HG03103 (cell line): Measurements from ENCODE around the gene VWA8.

Experiments used
- ATAC-seq: cut with Tn5 transposase; IDR thresholded peaks from one replicate; pipeline ENCODE4 v1.9.1; 2021; ENCODE audit warnings: low read depth; ENCODE audit not compliant: unreplicated experiment

Gene VWA8

DNA sequence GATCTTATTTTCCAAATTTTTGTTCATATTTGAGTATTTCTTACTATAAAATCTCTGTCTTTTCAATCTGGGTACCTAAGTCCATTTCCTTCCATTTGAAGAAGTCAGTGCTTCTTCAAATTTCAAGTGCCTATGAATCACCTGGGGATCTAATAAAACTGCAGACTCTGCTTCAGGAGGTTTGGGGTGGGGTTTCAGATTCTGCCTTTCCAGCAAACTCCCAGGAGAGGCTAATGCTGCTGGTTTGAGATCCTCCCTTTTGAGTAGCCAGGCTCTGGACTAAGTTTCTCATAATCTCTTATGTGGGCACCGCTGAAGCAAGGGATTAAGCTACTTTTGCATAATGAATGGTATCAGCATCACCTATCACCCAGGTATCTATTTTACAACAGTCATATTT lies 261.1 kb downstream of the VWA8 start:
- ATAC-seq, result no peak

DNA sequence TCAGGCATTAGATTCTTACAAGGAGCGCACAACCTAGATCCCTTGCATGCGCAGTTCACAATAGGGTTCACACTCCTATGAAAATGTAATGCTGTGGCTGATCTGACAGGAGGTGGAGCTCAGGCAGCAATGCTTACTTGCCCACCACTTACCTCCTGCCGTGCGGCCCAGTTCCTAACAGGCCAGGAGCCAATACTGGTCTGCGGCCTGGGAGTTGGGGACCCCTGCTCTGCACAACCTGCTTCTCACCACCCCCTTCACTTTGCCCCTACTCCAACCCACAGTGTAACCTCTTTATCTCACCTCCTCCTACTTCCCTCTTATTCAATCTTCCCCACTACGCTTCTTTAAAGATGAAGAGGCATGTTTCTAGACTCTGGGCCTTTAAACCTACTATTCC lies 263.3 kb downstream of the VWA8 start:
- no peak for ATAC-seq

DNA sequence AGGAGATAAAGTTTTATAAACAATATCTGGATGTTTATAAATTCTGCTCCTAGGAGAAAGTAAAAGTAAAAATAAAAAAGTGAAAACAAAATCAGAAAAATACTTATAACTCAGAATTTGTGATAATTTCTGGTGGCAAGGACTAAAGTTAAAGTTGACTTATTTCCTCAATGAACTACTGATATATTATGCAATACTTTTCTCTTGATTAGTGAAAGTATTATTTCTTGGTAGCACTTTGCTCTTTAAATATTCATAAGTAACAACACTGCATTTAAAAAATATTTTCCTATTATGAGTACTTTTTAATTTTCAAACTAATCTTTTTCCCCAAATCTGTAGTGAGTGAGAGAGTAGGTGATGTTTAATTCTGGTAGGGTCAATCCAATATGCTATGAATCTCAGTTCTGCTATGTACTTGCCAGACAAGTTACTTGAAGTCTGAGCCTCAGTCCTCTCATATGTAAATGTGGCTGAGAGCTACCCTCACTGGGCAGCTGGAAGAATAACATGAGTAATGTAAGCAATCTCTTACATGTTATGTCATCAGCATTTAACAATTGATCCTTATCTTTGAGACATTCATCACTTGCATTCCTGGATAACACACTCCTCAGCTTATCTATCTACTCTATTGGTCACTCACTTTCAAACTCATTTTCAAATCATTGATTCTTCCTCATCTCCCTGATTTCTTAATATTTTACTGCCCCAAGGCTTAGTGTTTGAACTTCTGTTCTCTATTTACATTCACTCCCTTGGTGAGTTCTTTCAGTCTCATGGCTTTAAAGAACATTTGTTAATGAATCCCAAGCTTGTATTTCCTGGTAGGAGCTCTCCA lies 264.5 kb downstream of the VWA8 start:
- no peak for ATAC-seq

DNA sequence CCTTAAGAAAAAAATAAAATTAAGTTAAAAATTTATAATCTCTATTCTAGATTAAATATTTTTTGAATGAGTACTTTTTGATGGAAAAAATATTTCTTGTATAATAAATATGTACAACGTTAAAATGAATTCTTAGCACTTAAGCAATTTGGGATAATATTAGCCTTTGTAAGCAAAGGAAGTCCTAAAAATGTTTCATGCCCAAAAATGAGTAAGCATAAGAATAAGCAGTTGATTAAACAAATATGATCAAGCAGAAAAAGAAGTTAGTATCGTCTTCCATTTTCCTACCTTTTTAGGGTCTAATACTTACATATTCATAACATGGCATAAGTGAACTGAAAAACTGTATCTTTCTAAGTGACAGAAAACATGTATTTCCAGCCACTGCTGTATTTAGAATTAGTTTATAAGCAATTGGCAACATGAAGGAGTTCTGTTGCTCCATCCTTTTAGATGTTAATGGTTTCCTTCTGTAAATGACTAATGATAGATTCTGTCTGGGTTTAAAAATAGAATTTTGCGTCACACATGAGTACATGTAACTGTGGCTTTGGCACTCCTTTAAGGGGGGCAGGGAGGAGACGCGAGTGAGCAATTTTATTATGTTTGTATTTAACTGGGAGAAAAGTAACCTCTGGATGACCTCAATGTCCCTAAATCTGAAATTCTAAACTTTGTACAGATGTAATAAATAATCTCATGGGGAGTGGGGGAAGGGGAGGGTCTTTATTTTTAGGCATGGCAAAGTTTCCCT lies 266.2 kb downstream of the VWA8 start:
- no peak for ATAC-seq

DNA sequence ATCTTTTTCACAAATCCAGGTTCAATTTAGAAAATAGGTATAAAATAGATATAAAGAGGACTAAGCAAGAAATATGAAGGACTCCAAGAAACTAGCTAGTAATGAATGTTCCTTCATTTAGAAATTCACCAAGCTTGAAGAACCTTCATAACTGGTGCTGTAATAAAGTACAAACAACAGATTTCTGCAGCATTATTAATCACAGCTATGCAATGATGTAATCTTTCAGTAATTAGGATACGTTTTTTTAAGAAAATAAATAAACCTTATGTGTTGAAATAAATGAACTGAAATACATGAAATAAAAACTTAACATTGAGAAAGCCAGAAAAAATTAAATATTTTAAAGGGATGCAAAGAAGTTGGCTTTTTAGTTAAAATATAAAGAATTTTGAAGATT lies 267.5 kb downstream of the VWA8 start:
- ATAC-seq, result no peak

DNA sequence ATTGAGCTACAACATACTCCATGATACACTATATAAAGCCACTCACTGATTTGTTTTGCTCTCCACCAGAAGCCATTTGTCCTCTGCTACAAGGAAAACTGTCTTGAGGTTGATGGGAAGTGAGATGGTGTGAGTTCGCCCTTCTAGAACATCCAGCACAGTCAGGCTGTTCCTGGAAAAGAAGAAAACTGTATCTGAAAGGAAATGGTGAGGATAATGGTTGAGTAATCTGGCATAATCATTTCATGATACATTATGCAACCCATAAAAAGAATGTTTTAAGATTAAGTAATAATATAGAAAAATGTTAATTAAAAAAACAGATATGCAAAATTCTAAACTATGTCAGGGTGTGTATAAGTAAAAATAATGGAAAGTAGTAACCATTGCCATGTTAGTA lies 269.6 kb downstream of the VWA8 start:
- ATAC-seq, result no peak

DNA sequence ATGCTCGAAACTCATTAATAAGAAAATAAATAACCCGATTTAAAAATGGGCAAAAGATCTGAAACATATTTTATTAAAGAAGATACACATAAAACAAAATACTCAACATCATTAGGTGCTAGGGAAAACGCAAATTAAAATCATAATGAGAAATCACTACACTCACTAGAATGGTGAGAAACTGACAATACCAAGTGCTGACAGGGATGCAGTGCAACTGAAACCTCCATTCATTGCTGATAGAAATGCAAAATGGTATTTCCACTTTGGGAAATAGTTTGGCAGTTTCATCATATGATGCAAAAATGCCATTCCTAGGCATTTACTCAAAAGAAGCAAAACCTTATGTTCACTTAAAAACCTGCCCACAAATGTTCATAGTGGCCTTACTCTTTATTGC lies 278.1 kb downstream of the VWA8 start:
- ATAC-seq, result no peak

DNA sequence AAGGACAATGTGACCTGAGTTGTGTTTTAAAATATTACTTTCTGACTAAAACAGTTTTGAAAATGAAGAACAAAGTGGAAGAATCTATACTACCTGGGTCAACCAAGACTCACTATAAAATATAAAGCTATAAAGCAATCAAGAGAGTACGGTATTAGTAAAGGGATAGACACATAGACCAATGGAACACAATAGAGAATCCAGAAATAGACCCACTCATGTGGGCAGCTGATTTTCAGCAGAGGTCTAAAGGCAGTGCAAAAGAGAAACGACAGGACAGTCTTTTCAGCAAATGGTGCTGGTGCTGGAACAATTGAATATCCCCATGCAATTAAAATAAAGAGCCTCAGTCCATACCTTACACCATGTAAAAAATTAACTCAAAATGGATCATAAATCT lies 278.9 kb downstream of the VWA8 start:
- no peak for ATAC-seq

DNA sequence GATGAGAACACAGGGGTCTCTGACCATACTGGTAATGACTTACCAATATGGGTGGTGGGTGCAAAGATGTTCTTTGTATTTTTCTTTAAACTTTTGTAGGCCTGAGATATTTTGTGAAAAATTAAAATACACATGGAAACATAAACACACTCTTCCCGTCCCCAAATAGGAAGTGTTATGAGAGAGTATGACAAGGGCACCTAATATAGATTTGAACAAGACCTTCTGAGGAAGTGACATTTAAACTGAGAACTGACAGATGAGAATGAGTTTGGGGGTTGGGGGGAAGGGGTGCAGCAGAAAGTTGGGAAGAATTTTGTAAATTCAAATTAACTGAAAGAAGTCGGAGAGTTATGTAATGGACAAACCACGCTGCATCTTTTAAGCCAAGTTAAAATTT lies 279.3 kb downstream of the VWA8 start:
- ATAC-seq, result no peak

DNA sequence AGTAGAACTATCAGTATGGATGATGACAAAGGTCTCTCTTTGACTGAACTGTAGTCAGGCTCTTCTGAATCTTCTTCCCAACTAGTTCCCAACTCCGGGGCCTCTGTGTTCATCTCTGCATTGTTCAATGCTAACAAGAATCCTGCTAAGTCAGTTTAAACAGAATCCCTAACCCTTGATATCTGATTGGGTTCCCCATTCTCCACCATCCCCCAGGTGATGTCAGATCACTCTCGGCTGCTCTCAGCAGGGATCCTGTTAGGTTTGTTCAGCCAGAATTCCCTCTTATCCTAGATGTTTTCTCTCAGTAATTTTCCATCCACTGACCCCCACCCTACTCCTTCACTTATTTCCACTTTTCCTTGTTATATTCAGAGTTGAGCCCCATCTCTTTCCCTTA lies 280.0 kb downstream of the VWA8 start:
- ATAC-seq, result no peak

DNA sequence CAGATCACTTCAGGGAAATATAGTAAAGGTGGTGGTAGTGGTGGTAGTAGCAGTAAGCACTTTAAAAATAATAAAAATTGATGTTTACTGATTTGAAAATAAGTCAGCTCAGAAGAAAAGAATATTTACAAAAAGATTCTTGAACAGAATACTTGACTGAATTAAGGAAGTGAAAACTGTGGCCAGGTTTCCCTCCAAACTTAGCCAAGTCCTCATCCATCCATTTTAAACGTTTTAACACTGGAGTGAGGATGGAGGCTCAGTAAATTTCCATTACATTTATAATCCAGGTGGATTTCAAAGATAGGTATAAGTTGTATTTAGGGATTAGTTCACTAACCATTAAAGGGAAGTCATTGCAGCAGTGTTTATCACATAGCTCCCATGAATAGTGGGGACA lies 282.1 kb downstream of the VWA8 start:
- no peak for ATAC-seq

DNA sequence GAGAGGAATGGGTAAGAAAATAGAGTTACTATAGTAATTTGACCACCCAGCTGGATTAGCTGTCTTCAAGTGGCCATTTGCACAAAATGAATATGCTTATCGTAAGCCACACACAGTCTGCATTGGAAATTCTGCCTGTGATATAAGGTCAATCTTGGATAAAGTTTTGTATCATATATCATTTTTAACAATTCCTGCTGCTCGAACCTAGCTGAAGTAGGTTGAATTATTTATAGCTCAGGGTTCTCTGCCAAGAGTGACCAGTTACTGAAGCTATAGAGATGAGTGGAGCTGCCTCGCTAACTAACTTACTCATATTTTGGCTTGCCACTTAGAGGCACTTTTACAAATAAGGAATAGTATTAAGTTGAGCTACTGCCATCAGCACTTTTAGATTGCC lies 282.7 kb downstream of the VWA8 start:
- ATAC-seq, result no peak

DNA sequence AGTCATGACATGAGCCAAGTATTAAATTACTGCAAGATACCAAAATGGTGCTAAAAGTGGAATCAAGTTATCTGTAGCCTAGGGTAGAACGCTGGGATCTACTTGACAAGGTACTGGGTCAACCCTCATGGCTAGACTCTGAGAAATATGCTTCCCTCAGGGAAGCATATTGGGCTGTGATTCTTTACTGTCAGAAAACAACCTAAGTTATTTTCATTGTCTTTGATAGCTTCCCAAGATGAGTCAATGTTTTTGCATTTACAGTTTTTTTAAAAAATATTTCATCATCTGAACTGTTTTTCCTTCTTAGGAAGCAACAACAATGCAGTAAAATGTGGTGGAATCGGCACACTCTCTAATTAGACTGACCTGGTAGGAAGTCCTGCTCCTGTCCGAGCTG lies 285.6 kb downstream of the VWA8 start:
- ATAC-seq, result no peak

DNA sequence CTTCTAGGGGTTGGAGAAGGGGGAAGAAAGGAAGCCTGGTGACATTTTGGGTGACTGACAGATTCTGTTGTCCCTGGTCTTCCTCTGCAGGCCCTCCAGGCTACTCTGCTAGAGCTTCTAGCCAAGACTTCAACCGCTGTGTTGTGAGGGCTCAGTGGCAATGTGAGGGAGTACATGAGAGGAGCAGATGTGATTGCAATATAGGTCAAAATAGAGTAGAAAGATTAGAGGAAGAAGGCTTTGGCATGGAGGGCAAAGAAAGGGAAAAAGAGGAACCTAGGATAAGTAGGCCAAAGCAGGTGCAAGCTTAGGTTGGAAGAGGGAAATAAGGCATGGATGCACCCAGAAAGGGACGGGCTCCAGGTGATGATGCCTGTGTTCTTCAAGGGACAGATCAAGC lies 286.7 kb downstream of the VWA8 start:
- no peak for ATAC-seq

DNA sequence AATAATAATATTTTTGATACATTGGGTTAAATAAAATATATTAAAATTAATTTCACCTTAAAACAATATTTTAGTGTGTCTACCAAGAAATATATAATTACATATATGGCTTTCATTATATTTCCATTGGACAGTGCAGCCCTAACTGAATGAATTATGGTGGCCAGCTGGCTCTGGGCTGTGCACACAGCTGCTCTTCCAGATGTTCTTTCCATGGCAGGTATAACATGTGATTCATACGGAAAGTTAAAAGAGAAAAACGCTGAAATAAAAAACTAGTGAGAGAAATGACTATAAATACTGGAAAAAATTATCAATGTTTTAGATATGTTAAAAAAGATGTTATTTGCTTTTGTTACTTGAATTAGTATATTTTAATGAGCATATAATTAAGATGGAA lies 287.3 kb downstream of the VWA8 start:
- ATAC-seq, result no peak

DNA sequence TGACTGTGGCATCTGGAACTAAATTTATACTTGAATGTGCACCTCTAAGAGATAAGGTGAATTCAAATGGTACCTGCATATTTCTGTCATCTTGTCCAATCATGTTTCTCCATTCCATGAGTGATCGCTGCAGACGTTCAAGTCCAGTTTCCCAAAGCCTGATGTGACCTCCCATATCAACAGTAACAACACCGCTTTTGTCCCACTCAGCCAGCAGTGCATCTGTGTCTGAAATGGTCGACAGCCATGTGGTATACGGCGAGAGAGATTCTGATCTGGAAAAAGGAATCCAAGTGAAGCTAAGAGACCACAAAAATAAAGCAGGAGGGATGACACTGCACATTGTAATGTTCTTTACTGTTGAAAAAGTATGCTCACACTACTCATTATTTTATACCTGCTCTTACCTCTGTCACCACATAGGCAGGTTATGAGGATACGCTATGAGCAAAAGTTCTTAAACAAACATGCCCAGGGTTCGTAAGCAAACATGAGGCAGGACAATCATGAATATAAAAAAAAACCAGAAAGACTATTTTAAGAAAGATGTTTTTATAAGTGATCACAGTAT lies 290.0 kb downstream of the VWA8 start:
- ATAC-seq, result no peak

DNA sequence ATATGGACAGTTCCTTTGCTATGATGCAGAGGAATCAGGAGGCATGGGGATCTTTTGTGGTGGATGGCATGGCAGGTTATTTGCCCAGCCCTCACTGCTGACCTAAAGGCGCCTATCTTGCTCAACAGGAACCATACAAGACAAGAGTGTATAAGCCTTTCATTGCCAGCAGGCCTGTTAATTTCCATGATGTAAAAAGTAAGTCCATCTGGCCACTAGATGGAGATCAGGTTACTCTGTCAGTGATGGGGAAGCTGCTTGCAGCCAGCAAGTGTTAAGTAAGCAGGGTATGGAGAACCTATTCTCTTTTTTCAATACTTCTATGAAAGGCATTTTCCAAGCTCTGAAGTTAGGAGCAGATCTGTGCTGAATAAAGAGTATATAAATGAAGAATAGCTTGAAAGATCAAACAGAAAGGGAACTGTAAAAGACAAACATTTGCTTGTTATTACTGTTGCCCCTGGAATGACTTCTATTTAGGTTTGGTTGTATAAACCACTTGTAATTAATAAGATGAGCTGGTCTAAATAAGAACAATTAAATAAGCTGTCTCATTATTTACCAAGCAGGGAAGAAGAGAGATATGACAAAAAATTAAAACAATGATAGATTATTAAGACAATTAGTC lies 292.7 kb downstream of the VWA8 start:
- peak; percentile 71 for ATAC-seq

DNA sequence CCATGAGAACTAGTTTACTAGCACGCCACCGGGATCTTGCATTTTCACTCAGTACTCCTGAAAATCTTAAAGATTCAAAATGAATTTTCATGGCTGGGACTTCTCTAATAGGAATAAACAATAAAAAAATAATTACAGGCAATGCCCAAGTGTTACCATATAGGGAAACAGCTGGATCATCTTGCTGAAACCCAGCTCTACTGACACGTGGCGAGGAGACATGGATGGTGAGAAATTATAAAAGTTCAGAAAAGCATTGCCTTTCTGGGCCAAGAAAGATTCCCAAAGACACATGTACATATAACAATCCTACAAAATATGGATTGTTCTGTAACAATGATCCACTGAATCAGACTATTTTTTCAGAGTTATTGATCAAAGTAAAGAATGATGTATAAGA lies 294.3 kb downstream of the VWA8 start:
- ATAC-seq, result no peak

DNA sequence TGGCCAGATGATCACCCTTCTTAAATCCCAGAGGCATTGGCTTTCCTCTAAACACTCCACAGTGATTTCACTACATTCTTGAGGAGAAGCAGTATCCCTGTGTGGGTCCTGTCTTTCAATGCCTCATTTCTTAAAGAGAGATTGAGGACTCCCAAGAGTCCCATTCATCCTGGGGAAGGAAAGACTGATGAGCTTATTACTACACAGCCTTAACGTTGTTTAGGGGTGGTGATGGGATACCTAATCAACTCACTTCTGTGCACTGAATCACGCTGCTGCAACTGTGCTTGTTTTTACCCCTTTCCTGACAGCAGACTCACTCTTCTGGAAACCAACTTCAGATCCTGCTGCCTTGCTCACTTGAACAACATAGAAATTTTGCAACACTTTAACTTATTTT lies 300.5 kb downstream of the VWA8 start:
- no peak for ATAC-seq

DNA sequence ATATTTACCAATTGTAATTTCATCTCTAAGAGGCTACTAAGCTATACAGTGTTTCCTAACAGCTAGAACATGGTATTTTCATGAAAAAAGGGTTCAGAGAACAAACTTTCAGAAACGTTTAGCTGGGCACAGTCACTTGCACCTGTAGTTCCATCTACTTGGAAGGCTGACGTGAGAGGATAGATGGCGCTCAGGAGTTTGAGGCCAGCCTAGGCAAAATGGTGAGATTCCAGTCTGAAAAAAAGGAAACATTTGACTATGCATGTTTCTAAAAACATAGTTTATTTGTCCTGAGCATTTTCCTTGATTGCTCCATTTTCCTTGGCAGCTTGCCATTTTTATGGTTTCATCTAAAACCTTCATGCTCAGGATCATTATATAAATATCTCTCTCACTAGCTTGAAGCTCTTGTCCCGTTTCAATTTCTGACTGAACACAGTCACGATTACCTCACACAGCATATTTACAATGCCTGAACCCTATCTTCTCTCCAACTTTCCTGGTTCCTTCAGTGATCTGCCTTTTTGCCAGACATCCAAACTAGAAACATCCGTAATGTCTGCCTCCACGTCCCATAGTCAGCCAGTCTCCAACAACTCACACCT lies 302.8 kb downstream of the VWA8 start:
- no peak for ATAC-seq

DNA sequence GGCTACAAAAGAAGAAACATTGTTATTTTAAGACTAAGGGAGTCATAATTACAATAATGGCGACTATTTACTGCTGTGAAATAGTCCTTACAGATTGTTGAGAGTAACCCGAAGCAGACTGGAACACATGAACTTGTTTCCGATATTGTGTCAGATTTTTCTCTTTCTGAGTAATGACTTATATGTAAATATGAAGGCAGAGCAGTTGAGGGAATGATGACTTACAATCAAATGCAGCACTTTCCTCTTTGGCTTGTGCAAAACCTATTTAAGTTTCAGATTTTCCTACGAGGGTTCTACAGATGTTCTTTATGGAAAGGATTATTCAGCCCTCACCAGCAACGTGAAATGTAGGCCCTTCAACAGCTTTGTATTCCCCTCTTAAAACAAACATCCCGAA lies 304.9 kb downstream of the VWA8 start:
- ATAC-seq, result no peak
